Activated effector memory CD4-positive, alpha-beta T cell treated with Interleukin-2 at 50 U/mL for 16 hours (primary cell): ENCODE results near the gene GNG11.
"Not testable (repeated sequence)": the region's sequence is repeated elsewhere in the genome, so short reads cannot be mapped to it uniquely, and the experiment has no call there.

Source experiments
- DNase-seq: peaks from one replicate; pipeline ENCODE4 v3.0.0-alpha.2; 2020

Gene GNG11

GRCh38 chr7:93921607-93922566 is at the start of gene GNG11:
GNG11 (plus strand) TSS chr7:93921735; CDS start chr7:93922138, 403 bp downstream.
- no peak for DNase-seq

GRCh38 chr7:93873998-93874574 is 47.4 kb upstream of the GNG11 start:
- DNase-seq, result no peak

- DNase-seq, result no peak
These were observed 43.8 kb upstream of the GNG11 start for GRCh38 chr7:93877742-93878141.

- no peak for DNase-seq
These were observed 42.2 kb upstream of the GNG11 start for GRCh38 chr7:93879356-93879755.

GRCh38 chr7:93882468-93882867 is 39.1 kb upstream of the GNG11 start:
- no peak for DNase-seq

- no peak for DNase-seq
These were observed 38.2 kb upstream of the GNG11 start for GRCh38 chr7:93883078-93883916.

GRCh38 chr7:93883917-93884345 is 37.6 kb upstream of the GNG11 start:
- no peak for DNase-seq

- no peak for DNase-seq
These were observed 37.0 kb upstream of the GNG11 start for GRCh38 chr7:93884541-93884940.

GRCh38 chr7:93889261-93889660 is 32.3 kb upstream of the GNG11 start:
- no peak for DNase-seq

- no peak for DNase-seq
These were observed 31.5 kb upstream of the GNG11 start for GRCh38 chr7:93890041-93890463.

GRCh38 chr7:93890464-93891068 is 31.0 kb upstream of the GNG11 start, which contains the start of gene TFPI2:
TFPI2 (minus strand) TSS chr7:93890753; CDS start chr7:93890678, 75 bp downstream.
- DNase-seq, result no peak

GRCh38 chr7:93894426-93894825 is 27.1 kb upstream of the GNG11 start:
- DNase-seq, result no peak

GRCh38 chr7:93894966-93895640 is 26.4 kb upstream of the GNG11 start:
- no peak for DNase-seq

- DNase-seq, result no peak
These were observed 25.5 kb upstream of the GNG11 start for GRCh38 chr7:93895859-93896600.

GRCh38 chr7:93897680-93898079 is 23.9 kb upstream of the GNG11 start:
- no peak for DNase-seq

GRCh38 chr7:93902777-93903423 is 18.6 kb upstream of the GNG11 start:
- DNase-seq, result no peak

- DNase-seq, result no peak
These were observed 15.3 kb upstream of the GNG11 start, which contains the start of gene GNGT1 for GRCh38 chr7:93906267-93906666. GNGT1 (plus strand) TSS chr7:93906567; CDS start chr7:93906747, 180 bp downstream.

GRCh38 chr7:93910076-93910994 is 11.2 kb upstream of the GNG11 start:
- DNase-seq, result no peak

- not testable (repeated sequence) for DNase-seq
These were observed 10.3 kb upstream of the GNG11 start for GRCh38 chr7:93911242-93911641.
